NCI-H2196 (cell line): ENCODE measurements around the gene IL17C.
"Not testable (repeated sequence)": the region's sequence is repeated elsewhere in the genome, so short reads cannot be mapped to it uniquely, and the experiment has no call there.

Experiments
- DNase-seq: peaks from one replicate; lab custom pipeline; 2025; ENCODE audit not compliant: unreplicated experiment; lab: John Stamatoyannopoulos, UW

Gene IL17C

GRCh38 chr16:88609426-88609825 is 28.9 kb upstream of the IL17C start:
- DNase-seq = not testable (repeated sequence)

DNA sequence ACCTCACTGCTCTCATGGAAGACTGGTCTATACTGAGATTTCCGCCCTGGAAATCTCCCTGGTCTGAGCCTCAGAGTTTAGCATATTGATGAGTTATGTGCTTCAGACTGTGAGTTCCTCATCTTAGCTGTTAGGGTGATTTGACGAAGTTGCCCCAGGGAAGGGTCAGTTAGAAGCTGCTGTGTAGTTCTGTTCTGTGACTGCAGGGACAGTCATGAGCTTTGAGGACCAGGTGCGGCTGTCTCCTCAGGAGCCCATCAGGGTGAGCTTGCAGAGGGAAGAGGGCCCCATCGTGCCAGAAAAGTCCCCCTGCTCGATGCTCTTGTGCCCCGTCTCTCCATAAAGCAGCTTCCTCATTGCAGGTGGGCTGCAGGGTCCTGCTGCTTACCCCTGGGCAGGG is 28.3 kb upstream of the IL17C start:
- DNase-seq = no peak

DNA sequence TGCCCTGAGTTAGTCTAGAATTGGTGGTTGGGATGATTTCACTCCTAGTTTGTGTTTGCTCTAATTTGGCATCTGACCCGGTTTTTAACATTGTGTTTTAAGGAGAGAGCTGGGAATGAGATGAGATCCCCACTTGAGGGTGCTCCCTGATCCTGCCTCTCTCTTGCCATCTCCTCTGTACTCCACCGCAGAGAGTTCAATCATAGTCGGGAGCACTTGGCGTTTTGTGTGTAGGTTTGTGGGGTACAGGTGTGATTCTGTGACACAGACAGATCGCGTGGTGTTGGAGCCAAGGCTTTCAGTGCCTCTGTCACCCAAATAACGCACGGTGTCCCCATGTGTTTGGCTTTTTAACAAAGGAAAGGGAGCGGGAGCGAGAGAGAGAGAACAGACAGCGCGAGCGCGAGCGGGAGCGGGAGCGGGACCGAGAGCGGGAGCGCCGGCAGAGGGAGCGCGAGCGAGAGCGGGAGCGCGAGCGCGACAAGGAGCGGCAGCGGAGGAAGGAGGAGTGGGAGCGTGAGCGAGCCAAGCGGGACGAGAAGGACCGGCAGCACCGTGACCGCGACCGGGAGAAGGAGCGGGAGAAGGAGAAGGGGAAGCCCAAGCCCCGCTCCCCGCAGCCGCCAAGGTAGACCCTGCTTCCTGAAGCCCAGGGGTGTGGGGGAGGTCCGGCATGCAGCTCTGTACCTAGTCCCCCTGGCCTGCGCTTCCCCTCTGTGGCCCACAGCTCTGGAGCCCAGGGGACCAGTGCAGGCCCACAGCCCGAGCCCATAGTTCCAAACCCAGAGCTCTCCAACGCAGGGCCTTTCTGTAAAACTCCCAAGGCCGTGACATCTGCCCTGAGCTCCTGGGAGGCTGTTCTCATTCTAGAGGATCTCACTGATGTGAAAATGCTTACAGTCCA is 27.2 kb upstream of the IL17C start:
- DNase-seq = no peak

- no peak for DNase-seq
Observed at GRCh38 chr16:88613293-88613692, 25.1 kb upstream of the IL17C start.

- no peak for DNase-seq
Observed at GRCh38 chr16:88613911-88614817, 24.2 kb upstream of the IL17C start.

- no peak for DNase-seq
Observed at GRCh38 chr16:88614818-88615580, 23.4 kb upstream of the IL17C start.

GRCh38 chr16:88616320-88616719 is 22.1 kb upstream of the IL17C start:
- DNase-seq = peak; percentile 55

DNA sequence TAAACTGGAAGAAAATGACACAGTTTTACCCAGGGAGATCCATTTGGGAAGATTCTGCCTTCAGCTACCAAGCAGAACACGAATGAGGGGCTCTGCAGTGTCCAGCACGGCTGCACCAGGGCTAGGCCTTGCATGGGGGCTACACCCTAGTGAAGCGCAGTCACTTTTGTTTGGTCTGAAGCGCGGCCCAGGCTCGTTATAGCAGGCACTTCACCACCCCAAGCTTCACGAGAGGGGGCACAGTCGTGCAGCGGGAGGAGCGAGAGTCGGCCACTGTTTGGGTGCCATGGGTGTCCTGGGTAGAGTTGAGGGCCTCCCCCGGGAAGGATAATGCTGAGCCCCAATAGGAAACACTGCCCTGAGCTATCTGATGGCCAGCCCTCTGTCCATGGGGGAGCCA is 21.6 kb upstream of the IL17C start:
- DNase-seq = no peak

DNA sequence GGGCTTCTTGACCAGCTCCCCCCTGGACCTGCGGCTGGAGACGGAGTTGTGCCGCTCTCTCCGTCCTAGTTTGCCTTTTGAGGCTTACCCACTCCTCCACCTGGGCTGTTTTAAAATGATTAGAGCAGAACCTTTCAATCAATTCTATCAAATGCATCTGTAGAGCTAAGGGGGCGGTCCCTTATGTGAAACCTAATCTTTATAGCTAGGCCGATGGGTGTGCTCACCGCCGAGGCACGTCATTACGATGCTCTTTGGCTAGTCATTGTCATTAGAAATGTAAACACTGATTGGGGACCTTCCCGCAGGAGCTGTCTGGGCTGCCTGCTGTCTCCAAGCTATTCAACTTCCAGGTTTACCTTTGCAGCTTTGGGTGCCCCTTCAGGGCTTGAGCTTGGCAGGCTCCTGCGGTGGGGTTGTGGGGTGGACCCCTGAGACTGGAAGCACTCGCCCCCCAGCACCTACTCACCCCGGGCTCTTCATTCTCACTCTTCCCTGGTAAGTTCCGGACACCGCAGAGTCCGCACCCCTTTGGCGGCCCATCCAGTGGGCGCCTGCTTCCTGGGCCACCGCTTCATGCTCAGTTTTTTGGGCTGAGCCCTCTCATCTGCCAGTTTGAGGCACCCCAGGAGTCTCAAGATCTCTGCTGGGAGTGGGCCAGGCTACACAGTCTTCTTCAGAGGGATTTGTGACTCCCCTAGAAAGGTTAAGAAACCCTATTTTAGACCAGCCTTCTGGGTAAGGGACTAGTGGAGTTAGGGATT is 20.9 kb upstream of the IL17C start:
- no peak for DNase-seq

- no peak for DNase-seq
Observed at GRCh38 chr16:88618182-88618955, 20.0 kb upstream of the IL17C start.

- DNase-seq = no peak
Observed at GRCh38 chr16:88618956-88619667, 19.3 kb upstream of the IL17C start.

- DNase-seq = no peak
Observed at GRCh38 chr16:88619859-88620815, 18.2 kb upstream of the IL17C start.

- no peak for DNase-seq
Observed at GRCh38 chr16:88622125-88622524, 16.2 kb upstream of the IL17C start.

DNA sequence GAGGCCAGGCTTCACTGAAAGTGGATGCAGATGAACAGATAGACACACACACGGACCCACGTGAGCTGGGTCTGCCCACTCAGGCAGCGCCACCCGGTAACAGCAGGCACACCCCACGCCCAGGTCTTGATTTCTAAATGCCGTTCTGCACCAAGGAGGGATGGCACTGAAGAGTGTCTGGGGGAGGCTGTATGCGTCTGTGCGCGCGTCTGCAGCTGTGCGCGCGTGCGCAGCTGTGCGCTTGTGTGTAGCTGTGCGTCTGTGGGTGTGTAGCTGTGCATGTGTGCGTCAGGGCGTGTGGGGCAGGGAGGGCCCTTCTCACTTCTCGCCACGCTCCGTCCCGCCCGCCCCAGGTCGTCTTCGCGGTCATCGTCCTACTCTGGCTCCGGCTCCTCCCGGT is 15.5 kb upstream of the IL17C start:
- no peak for DNase-seq

GRCh38 chr16:88623858-88624257 is 14.5 kb upstream of the IL17C start:
- no peak for DNase-seq

DNA sequence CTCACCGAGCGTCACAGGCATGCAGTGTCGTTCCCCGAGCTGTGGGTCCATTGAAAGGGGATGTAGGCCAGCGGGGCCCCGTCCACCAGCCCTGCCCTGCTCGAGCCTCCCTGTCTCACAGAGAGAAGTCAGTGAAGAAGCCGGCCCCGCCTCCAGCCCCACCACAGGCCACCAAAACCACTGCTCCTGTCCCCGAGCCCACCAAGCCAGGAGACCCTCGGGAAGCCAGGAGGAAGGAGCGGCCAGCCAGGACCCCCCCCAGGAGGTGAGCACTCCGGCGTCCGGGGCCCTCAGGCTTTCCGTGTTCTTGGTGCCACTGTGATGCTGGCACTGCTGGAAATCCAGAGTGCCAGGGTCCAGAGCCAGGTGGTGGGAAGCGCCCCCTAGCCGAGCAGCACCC is 13.9 kb upstream of the IL17C start:
- no peak for DNase-seq

DNA sequence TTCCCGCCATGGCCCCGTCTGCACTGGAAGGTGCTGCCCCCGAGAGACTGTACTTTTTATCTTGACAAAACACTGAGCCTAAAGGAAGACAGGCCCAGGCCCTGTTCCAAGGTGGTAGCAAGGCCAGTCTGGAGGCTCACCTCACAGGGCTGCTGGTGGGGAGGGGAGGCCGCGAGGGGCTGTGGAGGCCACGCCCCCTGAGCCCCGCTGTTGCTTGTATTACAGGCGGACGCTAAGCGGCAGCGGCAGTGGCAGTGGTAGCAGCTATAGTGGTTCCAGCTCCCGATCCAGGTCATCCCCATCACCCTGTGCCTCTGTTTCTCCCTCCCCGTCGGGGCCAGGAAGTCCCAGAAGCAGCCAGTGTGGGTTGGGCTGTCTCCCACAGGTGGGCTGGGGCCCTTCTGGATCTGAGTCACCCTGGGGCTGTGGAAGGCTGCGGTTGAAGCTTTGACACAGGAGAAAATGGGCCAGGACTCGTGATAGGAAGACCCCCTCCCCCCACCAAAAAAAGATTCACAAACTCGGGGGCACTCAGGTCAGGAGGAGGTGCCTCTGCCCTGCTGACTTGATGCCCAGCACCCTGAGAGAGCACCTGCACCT is 13.3 kb upstream of the IL17C start:
- DNase-seq = no peak

DNA sequence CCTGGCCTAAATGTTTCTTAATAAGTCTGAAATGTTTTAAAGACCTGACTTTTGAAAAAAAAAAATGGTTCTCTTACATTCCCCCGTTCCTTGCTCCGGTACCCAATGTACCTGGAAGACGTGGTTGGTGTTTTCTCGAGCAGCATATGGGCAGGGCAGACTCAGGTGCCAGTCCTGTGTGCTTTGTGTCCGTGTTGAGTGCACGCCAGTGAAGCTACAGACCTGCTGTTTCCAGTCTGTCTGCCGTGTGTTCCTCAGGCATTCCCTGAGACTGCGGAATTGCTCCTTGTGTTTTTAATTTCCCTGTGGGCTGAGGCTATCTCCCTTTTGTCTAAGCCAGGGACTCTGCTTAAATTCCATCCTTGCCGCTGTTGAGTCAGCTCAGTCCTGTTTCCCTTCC is 11.7 kb upstream of the IL17C start:
- no peak for DNase-seq
